ENCODE data around the gene PAPPA2.

GRCh38 chr1:176539018-176539417 lies 76.0 kb downstream of the PAPPA2 start:
- no peak for TF ChIP-seq CTCF (IDR thresholded peaks at IDR 0.05)
- no peak for TF ChIP-seq POLR2A (IDR thresholded peaks at IDR 0.05)
